Activated naive CD8-positive, alpha-beta T cell treated with anti-CD3 and anti-CD28 coated beads, Interleukin-2, amount 10 ng/mL, durations not matched to agents 7 days and 5 days (primary cell): ENCODE measurements around the gene SLC25A43. TPM values are rescaled to one million over a fixed set of nuclear protein-coding genes. Genes with fewer than 3 reads are reported as not detected.
"Not testable (repeated sequence)": the region's sequence is repeated elsewhere in the genome, so short reads cannot be mapped to it uniquely, and the experiment has no call there.

Experiments used
- ATAC-seq: fragments of 150-1000 bp; cut with Tn5 transposase; one replicate; pipeline ENCODE4 v1.10.0; 2021; ENCODE audit warnings: low read depth, moderate library complexity
- POLR2A ChIA-PET: fragments of 350-600 bp; sonication (Branson Sonifier 250); formaldehyde crosslinking; loops from one replicate; lab custom pipeline; 2021; ENCODE audit warnings: antibody characterized with exemption; lab: Charles Lee
- DNase-seq: peaks from one replicate; pipeline ENCODE4 v3.0.0; 2021
- H3K27ac Mint-ChIP-seq: one replicate; pipeline ENCODE4 v1.8.0; 2022; ENCODE audit warnings: mild to moderate bottlenecking, mixed read lengths
- H3K27me3 Mint-ChIP-seq: one replicate; pipeline ENCODE4 v1.8.0; 2022; ENCODE audit warnings: mild to moderate bottlenecking, moderate library complexity, mixed read lengths
- H3K36me3 Mint-ChIP-seq: one replicate; pipeline ENCODE4 v1.8.0; 2021; ENCODE audit warnings: mild to moderate bottlenecking, mixed read lengths
- H3K4me1 Mint-ChIP-seq: one replicate; pipeline ENCODE4 v1.8.0; 2021; ENCODE audit warnings: mixed read lengths
- H3K4me3 Mint-ChIP-seq: one replicate; pipeline ENCODE4 v1.8.0; 2022; ENCODE audit warnings: mild to moderate bottlenecking, moderate library complexity, mixed read lengths
- H3K9me3 Mint-ChIP-seq: one replicate; pipeline ENCODE4 v1.8.0; 2021; ENCODE audit warnings: mixed read lengths
- total RNA-seq, 2 experiments: library from RNA; stranded (reverse); gene quantifications; one replicate each; pipeline ENCODE4 v1.2.3, GENCODE V29; 2021

SLC25A43 gene
- total RNA-seq, 2 experiments from 2014 or later: 7.2 to 7.3 TPM

GRCh38 chrX:119481323-119481801, 82.2 kb downstream of the SLC25A43 start:
- Mint-ChIP-seq H3K4me1 (peaks cover 8% of the 10 kb centered on the region), H3K27ac (no peak overlapping the region), H3K27me3 (peaks cover 4% of the 10 kb centered on the region), H3K4me3 (no peak overlapping the region), H3K9me3 (no peaks in the 10 kb centered on the region), H3K36me3 (no peaks in the 10 kb centered on the region)
- POLR2A ChIA-PET: interaction anchor here (0.5 to 2.0 kb wide), 2 partner anchors 9 to 12 kb away, joined by 7 to 9 read pairs; no protein-coding TSS in a partner anchor
- DNase-seq (no peak), ATAC-seq (no peak)

- H3K4me1 Mint-ChIP-seq: peaks cover 8% of the 10 kb centered on the region
- POLR2A ChIA-PET: interaction anchor here (0.9 to 2.0 kb wide), 2 partner anchors 13 to 389 kb away, joined by 3 to 9 read pairs; no protein-coding TSS in a partner anchor
- no peak for DNase-seq
- H3K4me3 Mint-ChIP-seq: peak overlapping the region; percentile 67
- no peaks in the 10 kb centered on the region for H3K36me3 Mint-ChIP-seq
- ATAC-seq: no peak
- peak overlapping the region; percentile 84 for H3K27ac Mint-ChIP-seq
- H3K27me3 Mint-ChIP-seq: peaks cover 4% of the 10 kb centered on the region
- no peaks in the 10 kb centered on the region for H3K9me3 Mint-ChIP-seq
These were observed 82.9 kb downstream of the SLC25A43 start for GRCh38 chrX:119482041-119482440.

- POLR2A ChIA-PET: interaction anchor here (0.9 to 2.0 kb wide), 2 partner anchors 13 to 388 kb away, joined by 3 to 9 read pairs; no protein-coding TSS in a partner anchor
- Mint-ChIP-seq H3K36me3 (no peaks in the 10 kb centered on the region), H3K27me3 (peaks cover 4% of the 10 kb centered on the region), H3K4me1 (peaks cover 8% of the 10 kb centered on the region), H3K9me3 (no peaks in the 10 kb centered on the region), H3K4me3 (peak overlapping the region; percentile 67), H3K27ac (peak overlapping the region; percentile 84)
- ATAC-seq (peak; percentile 91), DNase-seq (peak; percentile 77)
These were observed 83.6 kb downstream of the SLC25A43 start for GRCh38 chrX:119482481-119483480.

- Mint-ChIP-seq H3K27ac (no peak overlapping the region), H3K36me3 (no peaks in the 10 kb centered on the region), H3K4me1 (peaks cover 11% of the 10 kb centered on the region), H3K4me3 (no peak overlapping the region), H3K9me3 (no peaks in the 10 kb centered on the region), H3K27me3 (peaks cover 4% of the 10 kb centered on the region)
- DNase-seq (no peak), ATAC-seq (no peak)
- POLR2A ChIA-PET: no interaction called here
These were observed 87.6 kb downstream of the SLC25A43 start for GRCh38 chrX:119486745-119487144.

GRCh38 chrX:119487766-119488165, 88.6 kb downstream of the SLC25A43 start:
- H3K27ac Mint-ChIP-seq, POLR2A ChIA-PET, H3K4me3 Mint-ChIP-seq, H3K36me3 Mint-ChIP-seq, H3K9me3 Mint-ChIP-seq, DNase-seq, H3K27me3 Mint-ChIP-seq, ATAC-seq, H3K4me1 Mint-ChIP-seq: not testable (repeated sequence)

GRCh38 chrX:119488749-119489148, 89.6 kb downstream of the SLC25A43 start:
- DNase-seq: no peak
- POLR2A ChIA-PET: no interaction called here
- H3K27ac Mint-ChIP-seq: no peak overlapping the region
- no peaks in the 10 kb centered on the region for H3K36me3 Mint-ChIP-seq
- no peaks in the 10 kb centered on the region for H3K9me3 Mint-ChIP-seq
- peaks cover 6% of the 10 kb centered on the region for H3K4me1 Mint-ChIP-seq
- peaks cover 4% of the 10 kb centered on the region for H3K27me3 Mint-ChIP-seq
- no peak for ATAC-seq
- no peak overlapping the region for H3K4me3 Mint-ChIP-seq

- Mint-ChIP-seq H3K9me3 (no peaks in the 10 kb centered on the region), H3K4me3 (no peak overlapping the region), H3K36me3 (no peaks in the 10 kb centered on the region), H3K27me3 (peaks cover 4% of the 10 kb centered on the region), H3K4me1 (peaks cover 6% of the 10 kb centered on the region), H3K27ac (no peak overlapping the region)
- POLR2A ChIA-PET: no interaction called here
- no peak for DNase-seq
- ATAC-seq: no peak
These were observed 90.3 kb downstream of the SLC25A43 start for GRCh38 chrX:119489212-119490074.

- Mint-ChIP-seq H3K9me3 (no peaks in the 10 kb centered on the region), H3K4me1 (peaks cover 12% of the 10 kb centered on the region), H3K36me3 (no peaks in the 10 kb centered on the region), H3K27me3 (no peaks in the 10 kb centered on the region), H3K4me3 (no peak overlapping the region), H3K27ac (no peak overlapping the region)
- POLR2A ChIA-PET: interaction anchor here (1.8 kb wide), 1 partner anchor 24 kb away, joined by 6 read pairs; the partner anchor contains the start of gene SLC25A5
- no peak for DNase-seq
- no peak for ATAC-seq
These were observed 93.3 kb downstream of the SLC25A43 start for GRCh38 chrX:119492463-119492862.

GRCh38 chrX:119493851-119494495, 94.8 kb downstream of the SLC25A43 start:
- H3K4me3 Mint-ChIP-seq, H3K27me3 Mint-ChIP-seq, DNase-seq, H3K36me3 Mint-ChIP-seq, POLR2A ChIA-PET, H3K4me1 Mint-ChIP-seq, H3K9me3 Mint-ChIP-seq, ATAC-seq, H3K27ac Mint-ChIP-seq: not testable (repeated sequence)

- Mint-ChIP-seq H3K36me3 (no peaks in the 10 kb centered on the region), H3K4me3 (no peak overlapping the region), H3K9me3 (no peaks in the 10 kb centered on the region), H3K27me3 (no peaks in the 10 kb centered on the region), H3K4me1 (peaks cover 9% of the 10 kb centered on the region), H3K27ac (peak overlapping the region; percentile 41)
- DNase-seq (no peak), ATAC-seq (peak; percentile 74)
- POLR2A ChIA-PET: interaction anchor here (0.9 kb wide), 1 partner anchor 68 kb away, joined by 3 read pairs; no protein-coding TSS in a partner anchor
These were observed 96.9 kb downstream of the SLC25A43 start for GRCh38 chrX:119495734-119496726.

- H3K9me3 Mint-ChIP-seq: no peaks in the 10 kb centered on the region
- H3K36me3 Mint-ChIP-seq: no peaks in the 10 kb centered on the region
- H3K4me3 Mint-ChIP-seq: no peak overlapping the region
- ATAC-seq: no peak
- H3K27ac Mint-ChIP-seq: no peak overlapping the region
- H3K4me1 Mint-ChIP-seq: peaks cover 14% of the 10 kb centered on the region
- DNase-seq: no peak
- POLR2A ChIA-PET: interaction anchor here (0.9 kb wide), 1 partner anchor 69 kb away, joined by 3 read pairs; no protein-coding TSS in a partner anchor
- H3K27me3 Mint-ChIP-seq: no peaks in the 10 kb centered on the region
These were observed 98.0 kb downstream of the SLC25A43 start for GRCh38 chrX:119497185-119497584.
